ENCODE data around the gene RTEL1. TPM values are rescaled to one million over a fixed set of nuclear protein-coding genes. Genes with fewer than 3 reads are reported as not detected.

Gene RTEL1
- total RNA-seq, 1 experiment from 2014 or later, result 39.2 TPM

GRCh38 chr20:63693733-63694583 is 35.8 kb downstream of the RTEL1 start:
- no peaks in the 10 kb centered on the region for H3K27me3 Mint-ChIP-seq (ENCODE audit: insufficient read depth, unreplicated experiment)
- H3K27ac Mint-ChIP-seq (ENCODE audit: low read depth, unreplicated experiment), result no peak overlapping the region
- BruUV-seq (replicated peaks), result no TSS peak
- H3K9me3 Mint-ChIP-seq (ENCODE audit: unreplicated experiment), result no peaks in the 10 kb centered on the region
- no peak for DNase-seq (ENCODE audit: unreplicated experiment)
- peaks cover 13% of the 10 kb centered on the region for H3K4me1 Mint-ChIP-seq (ENCODE audit: insufficient read depth, unreplicated experiment)
- no peak overlapping the region for H3K4me3 Mint-ChIP-seq (ENCODE audit: unreplicated experiment)
- peaks cover 59% of the 10 kb centered on the region for H3K36me3 Mint-ChIP-seq (ENCODE audit: insufficient read depth, unreplicated experiment)
- TF ChIP-seq, protein P1, sequence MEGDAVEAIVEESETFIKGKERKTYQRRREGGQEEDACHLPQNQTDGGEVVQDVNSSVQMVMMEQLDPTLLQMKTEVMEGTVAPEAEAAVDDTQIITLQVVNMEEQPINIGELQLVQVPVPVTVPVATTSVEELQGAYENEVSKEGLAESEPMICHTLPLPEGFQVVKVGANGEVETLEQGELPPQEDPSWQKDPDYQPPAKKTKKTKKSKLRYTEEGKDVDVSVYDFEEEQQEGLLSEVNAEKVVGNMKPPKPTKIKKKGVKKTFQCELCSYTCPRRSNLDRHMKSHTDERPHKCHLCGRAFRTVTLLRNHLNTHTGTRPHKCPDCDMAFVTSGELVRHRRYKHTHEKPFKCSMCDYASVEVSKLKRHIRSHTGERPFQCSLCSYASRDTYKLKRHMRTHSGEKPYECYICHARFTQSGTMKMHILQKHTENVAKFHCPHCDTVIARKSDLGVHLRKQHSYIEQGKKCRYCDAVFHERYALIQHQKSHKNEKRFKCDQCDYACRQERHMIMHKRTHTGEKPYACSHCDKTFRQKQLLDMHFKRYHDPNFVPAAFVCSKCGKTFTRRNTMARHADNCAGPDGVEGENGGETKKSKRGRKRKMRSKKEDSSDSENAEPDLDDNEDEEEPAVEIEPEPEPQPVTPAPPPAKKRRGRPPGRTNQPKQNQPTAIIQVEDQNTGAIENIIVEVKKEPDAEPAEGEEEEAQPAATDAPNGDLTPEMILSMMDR (IDR thresholded peaks at IDR 0.05; ENCODE audit: unreplicated experiment), result no peak
- CTCF ChIA-PET, result interaction anchor here (0.6 kb wide), 1 partner anchor 25 kb away, joined by 4 read pairs; no protein-coding TSS in a partner anchor
- POLR2A ChIA-PET, result interaction anchor here (1.5 to 1.9 kb wide), 2 partner anchors 12 to 13 kb away, joined by 8 read pairs; partner anchors contain the start of genes ARFRP1 and ZGPAT
- intact Hi-C loops (cut with micrococcal nuclease), result no loop called here

DNA sequence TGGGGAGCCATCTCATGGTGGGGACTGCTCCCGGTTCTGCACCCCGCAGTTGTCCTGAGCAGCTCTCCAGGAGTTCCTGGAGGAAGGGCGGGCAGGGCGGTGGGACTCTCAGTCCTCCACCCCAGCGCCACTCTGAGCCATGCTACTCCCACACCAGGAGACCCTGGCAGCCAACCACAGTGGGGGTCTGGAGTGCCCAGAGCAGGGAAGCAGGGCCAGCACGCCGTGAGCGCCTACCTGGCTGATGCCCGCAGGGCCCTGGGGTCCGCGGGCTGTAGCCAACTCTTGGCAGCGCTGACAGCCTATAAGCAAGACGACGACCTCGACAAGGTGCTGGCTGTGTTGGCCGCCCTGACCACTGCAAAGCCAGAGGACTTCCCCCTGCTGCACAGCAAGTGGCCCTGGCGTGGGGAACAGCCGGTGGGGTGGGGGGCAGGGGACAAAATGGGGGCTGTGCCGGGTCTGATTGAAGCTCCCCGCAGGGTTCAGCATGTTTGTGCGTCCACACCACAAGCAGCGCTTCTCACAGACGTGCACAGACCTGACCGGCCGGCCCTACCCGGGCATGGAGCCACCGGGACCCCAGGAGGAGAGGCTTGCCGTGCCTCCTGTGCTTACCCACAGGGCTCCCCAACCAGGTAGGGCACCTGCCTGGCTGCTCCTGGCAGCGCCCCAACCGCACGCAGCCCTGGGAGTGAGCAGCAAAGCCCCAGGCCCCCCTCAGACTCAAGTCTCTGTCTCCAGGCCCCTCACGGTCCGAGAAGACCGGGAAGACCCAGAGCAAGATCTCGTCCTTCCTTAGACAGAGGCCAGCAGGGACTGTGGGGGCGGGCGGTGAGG is 36.7 kb downstream of the RTEL1 start:
- no peaks in the 10 kb centered on the region for H3K27me3 Mint-ChIP-seq (ENCODE audit: insufficient read depth, unreplicated experiment)
- H3K4me3 Mint-ChIP-seq (ENCODE audit: unreplicated experiment), result no peak overlapping the region
- intact Hi-C loops (cut with micrococcal nuclease), result loop anchor here (5.0 kb wide), 2 partner anchors 38 to 158 kb away; partner anchors contain the start of genes PTK6 and RTEL1
- CTCF ChIA-PET, result interaction anchor here (0.6 kb wide), 1 partner anchor 26 kb away, joined by 4 read pairs; no protein-coding TSS in a partner anchor
- TF ChIP-seq, protein P1 (IDR thresholded peaks at IDR 0.05; ENCODE audit: unreplicated experiment), result no peak
- peaks cover 60% of the 10 kb centered on the region for H3K36me3 Mint-ChIP-seq (ENCODE audit: insufficient read depth, unreplicated experiment)
- no peak for DNase-seq (ENCODE audit: unreplicated experiment)
- H3K4me1 Mint-ChIP-seq (ENCODE audit: insufficient read depth, unreplicated experiment), result peaks cover 19% of the 10 kb centered on the region
- H3K9me3 Mint-ChIP-seq (ENCODE audit: unreplicated experiment), result no peaks in the 10 kb centered on the region
- H3K27ac Mint-ChIP-seq (ENCODE audit: low read depth, unreplicated experiment), result no peak overlapping the region
- BruUV-seq (replicated peaks), result no TSS peak
- POLR2A ChIA-PET, result interaction anchor here (0.8 to 5.4 kb wide), 5 partner anchors 13 to 46 kb away, joined by 3 to 79 read pairs (median 8); partner anchors contain the start of genes ARFRP1 and ZGPAT

- intact Hi-C loops (cut with micrococcal nuclease), result loop anchor here (2.0 to 5.0 kb wide), 3 partner anchors 38 to 158 kb away; partner anchors contain the start of genes PTK6 and RTEL1
- BruUV-seq (replicated peaks), result no TSS peak
- H3K4me3 Mint-ChIP-seq (ENCODE audit: unreplicated experiment), result peak overlapping the region; percentile 72
- TF ChIP-seq, protein P1 (IDR thresholded peaks at IDR 0.05; ENCODE audit: unreplicated experiment), result no peak
- peak; percentile 44 for DNase-seq (ENCODE audit: unreplicated experiment)
- ChIA-PET CTCF (interaction anchor here (0.5 kb wide), 1 partner anchor 302 kb away, joined by 5 read pairs; no protein-coding TSS in a partner anchor), POLR2A (interaction anchor here (0.8 to 5.4 kb wide), 7 partner anchors 12 to 260 kb away, joined by 3 to 79 read pairs (median 8); partner anchors contain the start of genes ARFRP1, TPD52L2, UCKL1 and ZGPAT)
- H3K27ac Mint-ChIP-seq (ENCODE audit: low read depth, unreplicated experiment), result peak overlapping the region; percentile 51
- H3K36me3 Mint-ChIP-seq (ENCODE audit: insufficient read depth, unreplicated experiment), result peaks cover 68% of the 10 kb centered on the region
- H3K27me3 Mint-ChIP-seq (ENCODE audit: insufficient read depth, unreplicated experiment), result no peaks in the 10 kb centered on the region
- H3K4me1 Mint-ChIP-seq (ENCODE audit: insufficient read depth, unreplicated experiment), result peaks cover 19% of the 10 kb centered on the region
- no peaks in the 10 kb centered on the region for H3K9me3 Mint-ChIP-seq (ENCODE audit: unreplicated experiment)
These were observed 37.6 kb downstream of the RTEL1 start for GRCh38 chr20:63695424-63696305.

Measured in MCF 10A (cell line).